Activated naive CD4-positive, alpha-beta T cell treated with anti-CD3 and anti-CD28 coated beads, Interleukin-2, amount 50 U/mL, for 24 hours (primary cell): ENCODE results near the gene BLCAP.
"Not testable (repeated sequence)": the region's sequence is repeated elsewhere in the genome, so short reads cannot be mapped to it uniquely, and the experiment has no call there.

ENCODE experiments used
- H3K27ac Mint-ChIP-seq: one replicate; pipeline ENCODE4 v1.8.0; 2021; ENCODE audit warnings: mild to moderate bottlenecking, mixed read lengths
- H3K27me3 Mint-ChIP-seq: one replicate; pipeline ENCODE4 v1.8.0; 2021; ENCODE audit warnings: mixed read lengths
- H3K36me3 Mint-ChIP-seq: one replicate; pipeline ENCODE4 v1.8.0; 2021; ENCODE audit warnings: mixed read lengths
- H3K4me1 Mint-ChIP-seq: one replicate; pipeline ENCODE4 v1.8.0; 2021; ENCODE audit warnings: mixed read lengths
- H3K4me3 Mint-ChIP-seq: one replicate; pipeline ENCODE4 v1.8.0; 2021; ENCODE audit warnings: mild to moderate bottlenecking, mixed read lengths
- H3K9me3 Mint-ChIP-seq: one replicate; pipeline ENCODE4 v1.8.0; 2021; ENCODE audit warnings: mixed read lengths

The BLCAP gene

GRCh38 chr20:37492096-37492625 lies 35.5 kb downstream of the BLCAP start:
- H3K27me3 Mint-ChIP-seq: no peaks in the 10 kb centered on the region
- H3K4me1 Mint-ChIP-seq: no peaks in the 10 kb centered on the region
- H3K27ac Mint-ChIP-seq: no peak overlapping the region

GRCh38 chr20:37490663-37491350 lies 36.9 kb downstream of the BLCAP start:
- H3K4me3 Mint-ChIP-seq: no peak overlapping the region
- H3K4me1 Mint-ChIP-seq: no peaks in the 10 kb centered on the region
- no peaks in the 10 kb centered on the region for H3K9me3 Mint-ChIP-seq
- H3K36me3 Mint-ChIP-seq: peaks cover 11% of the 10 kb centered on the region
- no peak overlapping the region for H3K27ac Mint-ChIP-seq
- no peaks in the 10 kb centered on the region for H3K27me3 Mint-ChIP-seq

More at GRCh38 chr20:37492096-37492625, 35.5 kb downstream of the BLCAP start:
- Mint-ChIP-seq H3K9me3 (no peaks in the 10 kb centered on the region), H3K36me3 (peaks cover 11% of the 10 kb centered on the region), H3K4me3 (no peak overlapping the region)

GRCh38 chr20:37486209-37486608 lies 41.5 kb downstream of the BLCAP start:
- H3K27ac Mint-ChIP-seq, H3K4me3 Mint-ChIP-seq, H3K9me3 Mint-ChIP-seq, H3K27me3 Mint-ChIP-seq, H3K4me1 Mint-ChIP-seq, H3K36me3 Mint-ChIP-seq: not testable (repeated sequence)

GRCh38 chr20:37484331-37484730 lies 43.3 kb downstream of the BLCAP start:
- Mint-ChIP-seq H3K4me3 (no peak overlapping the region), H3K4me1 (no peaks in the 10 kb centered on the region), H3K36me3 (peaks cover 7% of the 10 kb centered on the region), H3K9me3 (peaks cover 5% of the 10 kb centered on the region), H3K27me3 (peaks cover 9% of the 10 kb centered on the region), H3K27ac (no peak overlapping the region)

- Mint-ChIP-seq H3K27me3 (peaks cover 12% of the 10 kb centered on the region), H3K36me3 (peaks cover 7% of the 10 kb centered on the region), H3K9me3 (peaks cover 5% of the 10 kb centered on the region), H3K27ac (no peak overlapping the region), H3K4me1 (no peaks in the 10 kb centered on the region), H3K4me3 (no peak overlapping the region)
These were observed 46.1 kb downstream of the BLCAP start for GRCh38 chr20:37481610-37482009.

GRCh38 chr20:37480919-37481318 lies 46.8 kb downstream of the BLCAP start:
- H3K27ac Mint-ChIP-seq: no peak overlapping the region
- peaks cover 7% of the 10 kb centered on the region for H3K36me3 Mint-ChIP-seq
- peaks cover 13% of the 10 kb centered on the region for H3K27me3 Mint-ChIP-seq
- H3K4me1 Mint-ChIP-seq: no peaks in the 10 kb centered on the region
- no peak overlapping the region for H3K4me3 Mint-ChIP-seq
- H3K9me3 Mint-ChIP-seq: peaks cover 6% of the 10 kb centered on the region

- no peak overlapping the region for H3K4me3 Mint-ChIP-seq
- H3K27me3 Mint-ChIP-seq: peaks cover 20% of the 10 kb centered on the region
- peak overlapping the region; percentile 6 for H3K27ac Mint-ChIP-seq
- peaks cover 9% of the 10 kb centered on the region for H3K36me3 Mint-ChIP-seq
- peaks cover 11% of the 10 kb centered on the region for H3K9me3 Mint-ChIP-seq
- no peaks in the 10 kb centered on the region for H3K4me1 Mint-ChIP-seq
These were observed 47.6 kb downstream of the BLCAP start for GRCh38 chr20:37479925-37480691.

- Mint-ChIP-seq H3K36me3 (peaks cover 9% of the 10 kb centered on the region), H3K9me3 (peaks cover 11% of the 10 kb centered on the region), H3K4me1 (no peaks in the 10 kb centered on the region), H3K27me3 (peaks cover 21% of the 10 kb centered on the region), H3K4me3 (no peak overlapping the region), H3K27ac (no peak overlapping the region)
These were observed 48.4 kb downstream of the BLCAP start for GRCh38 chr20:37479266-37479665.

- H3K27ac Mint-ChIP-seq: no peak overlapping the region
- H3K4me3 Mint-ChIP-seq: no peak overlapping the region
- H3K27me3 Mint-ChIP-seq: peaks cover 21% of the 10 kb centered on the region
- H3K9me3 Mint-ChIP-seq: peaks cover 11% of the 10 kb centered on the region
- no peaks in the 10 kb centered on the region for H3K4me1 Mint-ChIP-seq
- H3K36me3 Mint-ChIP-seq: peaks cover 9% of the 10 kb centered on the region
These were observed 50.6 kb downstream of the BLCAP start for GRCh38 chr20:37477041-37477440.

- H3K36me3 Mint-ChIP-seq: peaks cover 4% of the 10 kb centered on the region
- H3K4me1 Mint-ChIP-seq: no peaks in the 10 kb centered on the region
- H3K4me3 Mint-ChIP-seq: no peak overlapping the region
- H3K27ac Mint-ChIP-seq: no peak overlapping the region
- peaks cover 6% of the 10 kb centered on the region for H3K9me3 Mint-ChIP-seq
- peaks cover 14% of the 10 kb centered on the region for H3K27me3 Mint-ChIP-seq
These were observed 52.4 kb downstream of the BLCAP start for GRCh38 chr20:37475252-37475651.

- no peaks in the 10 kb centered on the region for H3K4me1 Mint-ChIP-seq
- H3K27ac Mint-ChIP-seq: no peak overlapping the region
- H3K27me3 Mint-ChIP-seq: peaks cover 12% of the 10 kb centered on the region
- no peak overlapping the region for H3K4me3 Mint-ChIP-seq
- peaks cover 2% of the 10 kb centered on the region for H3K36me3 Mint-ChIP-seq
- H3K9me3 Mint-ChIP-seq: peaks cover 6% of the 10 kb centered on the region
These were observed 53.3 kb downstream of the BLCAP start for GRCh38 chr20:37474386-37474785.

GRCh38 chr20:37473249-37474000 lies 54.3 kb downstream of the BLCAP start:
- peaks cover 9% of the 10 kb centered on the region for H3K27me3 Mint-ChIP-seq
- peaks cover 6% of the 10 kb centered on the region for H3K9me3 Mint-ChIP-seq
- no peak overlapping the region for H3K4me3 Mint-ChIP-seq
- no peak overlapping the region for H3K27ac Mint-ChIP-seq
- no peaks in the 10 kb centered on the region for H3K4me1 Mint-ChIP-seq
- peaks cover 2% of the 10 kb centered on the region for H3K36me3 Mint-ChIP-seq

- H3K27me3 Mint-ChIP-seq, H3K9me3 Mint-ChIP-seq, H3K4me3 Mint-ChIP-seq, H3K36me3 Mint-ChIP-seq, H3K27ac Mint-ChIP-seq, H3K4me1 Mint-ChIP-seq: not testable (repeated sequence)
These were observed 55.2 kb downstream of the BLCAP start for GRCh38 chr20:37472435-37472834.

- peaks cover 3% of the 10 kb centered on the region for H3K36me3 Mint-ChIP-seq
- no peaks in the 10 kb centered on the region for H3K4me1 Mint-ChIP-seq
- no peak overlapping the region for H3K27ac Mint-ChIP-seq
- H3K4me3 Mint-ChIP-seq: no peak overlapping the region
- H3K27me3 Mint-ChIP-seq: peaks cover 9% of the 10 kb centered on the region
- H3K9me3 Mint-ChIP-seq: peaks cover 6% of the 10 kb centered on the region
These were observed 55.9 kb downstream of the BLCAP start for GRCh38 chr20:37471741-37472235.

- not testable (repeated sequence) for H3K27me3 Mint-ChIP-seq, H3K4me1 Mint-ChIP-seq, H3K36me3 Mint-ChIP-seq
These were observed 57.5 kb downstream of the BLCAP start for GRCh38 chr20:37470190-37470589.

More at GRCh38 chr20:37470190-37470589, 57.5 kb downstream of the BLCAP start:
- H3K27ac Mint-ChIP-seq, H3K4me3 Mint-ChIP-seq, H3K9me3 Mint-ChIP-seq: not testable (repeated sequence)
